A673 (cell line): ENCODE data around the gene INPPL1. TPM values are rescaled to one million over a fixed set of nuclear protein-coding genes. Genes with fewer than 3 reads are reported as not detected.

ENCODE experiments used
- BruUV-seq: library from RNA; stranded (reverse); fragments of 400-500 nt; replicated peaks from 2 replicates; lab custom pipeline; 2021; lab: Mats Ljungman, UMichigan
- CTCF ChIA-PET: fragments of 300-600 bp; sonication (Branson Sonifier 250); formaldehyde crosslinking; loops from one replicate; lab custom pipeline; 2022; ENCODE audit warnings: antibody characterized with exemption; lab: Charles Lee
- POLR2A ChIA-PET: fragments of 300-600 bp; sonication (Branson Sonifier 250); formaldehyde crosslinking; loops from one replicate; lab custom pipeline; 2022; ENCODE audit warnings: antibody characterized with exemption; ENCODE audit not compliant: low non-redundant PET; lab: Charles Lee
- DNase-seq: peaks from one replicate; pipeline ENCODE4 v3.0.0-alpha.2; 2015; ENCODE audit warnings: low spot score
- H3K27ac ChIP-seq: fragments of 200-600 bp; sonication (generic); 2 replicates; pipeline ENCODE4 v1.5.1; 2016; ENCODE audit warnings: mixed run types, low read depth, mild to moderate bottlenecking, mixed read lengths, antibody characterized with exemption, low read length; ENCODE audit not compliant: poor library complexity, severe bottlenecking
- H3K27me3 ChIP-seq: fragments of 200-600 bp; sonication (generic); replicated peaks from 2 replicates; pipeline ENCODE4 v1.6.1; 2017; ENCODE audit warnings: mixed run types, low read depth, mild to moderate bottlenecking, mixed read lengths, antibody characterized with exemption, low read length; ENCODE audit not compliant: insufficient read depth, poor library complexity
- H3K36me3 ChIP-seq: fragments of 200-600 bp; sonication (generic); 2 replicates; pipeline ENCODE4 v1.6.1; 2016; ENCODE audit warnings: mixed run types, mild to moderate bottlenecking, mixed read lengths, antibody characterized with exemption, low read length; ENCODE audit not compliant: insufficient read depth, poor library complexity, severe bottlenecking
- H3K4me1 ChIP-seq: fragments of 200-600 bp; sonication (generic); 2 replicates; pipeline ENCODE4 v1.6.1; 2017; ENCODE audit warnings: mixed run types, mild to moderate bottlenecking, mixed read lengths, antibody characterized with exemption, low read length; ENCODE audit not compliant: insufficient read depth, poor library complexity, severe bottlenecking
- H3K4me3 ChIP-seq: fragments of 200-600 bp; sonication (generic); 2 replicates; pipeline ENCODE4 v1.5.1; 2016; ENCODE audit warnings: low read depth, mixed run types, mild to moderate bottlenecking, mixed read lengths, low read length; ENCODE audit not compliant: poor library complexity, severe bottlenecking
- H3K9me3 ChIP-seq: fragments of 200-600 bp; sonication (generic); 2 replicates; pipeline ENCODE4 v1.6.1; 2016; ENCODE audit warnings: mixed run types, low read depth, mild to moderate bottlenecking, mixed read lengths, antibody characterized with exemption, low read length; ENCODE audit not compliant: poor library complexity, severe bottlenecking
- EZH2 ChIP-seq: fragments of 200-600 bp; sonication (generic); IDR thresholded peaks from 2 replicates; pipeline ENCODE4 v1.6.1; 2017; ENCODE audit warnings: borderline replicate concordance, low read depth, mild to moderate bottlenecking, mixed read lengths, antibody characterized with exemption, low read length; ENCODE audit not compliant: poor library complexity, severe bottlenecking
- intact Hi-C: fragments of 100-400 bp; cut with micrococcal nuclease; formaldehyde crosslinking; loops from one replicate; pipeline ENCODE4 v1.10.0; 2022; ENCODE audit not compliant: unreplicated experiment
- total RNA-seq: library from RNA; stranded (reverse); gene quantifications from 2 replicates; pipeline ENCODE4 v1.2.3, GENCODE V29; 2021
- TF ChIP-seq, protein P1 (sequence below): fragments of 300-800, 200-600 bp; sonication (generic); conservative IDR thresholded peaks from 2 replicates; pipeline ENCODE4 v1.5.1; 2017; ENCODE audit warnings: low read depth, mild to moderate bottlenecking, antibody characterized with exemption, low read length, moderate library complexity, mixed read lengths

Gene INPPL1
- total RNA-seq, 1 experiment from 2014 or later: 104 TPM

- ChIA-PET CTCF (no interaction called here), POLR2A (no interaction called here)
- Histone ChIP-seq H3K36me3 (no peaks in the 10 kb centered on the region), H3K27me3 (no peaks in the 10 kb centered on the region), H3K4me1 (no peaks in the 10 kb centered on the region), H3K9me3 (no peaks in the 10 kb centered on the region), H3K27ac (no peak overlapping the region), H3K4me3 (no peak overlapping the region)
- no peak for DNase-seq
- no peak for TF ChIP-seq EZH2
- TF ChIP-seq, protein P1, sequence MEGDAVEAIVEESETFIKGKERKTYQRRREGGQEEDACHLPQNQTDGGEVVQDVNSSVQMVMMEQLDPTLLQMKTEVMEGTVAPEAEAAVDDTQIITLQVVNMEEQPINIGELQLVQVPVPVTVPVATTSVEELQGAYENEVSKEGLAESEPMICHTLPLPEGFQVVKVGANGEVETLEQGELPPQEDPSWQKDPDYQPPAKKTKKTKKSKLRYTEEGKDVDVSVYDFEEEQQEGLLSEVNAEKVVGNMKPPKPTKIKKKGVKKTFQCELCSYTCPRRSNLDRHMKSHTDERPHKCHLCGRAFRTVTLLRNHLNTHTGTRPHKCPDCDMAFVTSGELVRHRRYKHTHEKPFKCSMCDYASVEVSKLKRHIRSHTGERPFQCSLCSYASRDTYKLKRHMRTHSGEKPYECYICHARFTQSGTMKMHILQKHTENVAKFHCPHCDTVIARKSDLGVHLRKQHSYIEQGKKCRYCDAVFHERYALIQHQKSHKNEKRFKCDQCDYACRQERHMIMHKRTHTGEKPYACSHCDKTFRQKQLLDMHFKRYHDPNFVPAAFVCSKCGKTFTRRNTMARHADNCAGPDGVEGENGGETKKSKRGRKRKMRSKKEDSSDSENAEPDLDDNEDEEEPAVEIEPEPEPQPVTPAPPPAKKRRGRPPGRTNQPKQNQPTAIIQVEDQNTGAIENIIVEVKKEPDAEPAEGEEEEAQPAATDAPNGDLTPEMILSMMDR: no peak
- no TSS peak for BruUV-seq
- intact Hi-C loops: no loop called here
These were observed 36.3 kb upstream of the INPPL1 start for GRCh38 chr11:72188267-72188666.

DNA sequence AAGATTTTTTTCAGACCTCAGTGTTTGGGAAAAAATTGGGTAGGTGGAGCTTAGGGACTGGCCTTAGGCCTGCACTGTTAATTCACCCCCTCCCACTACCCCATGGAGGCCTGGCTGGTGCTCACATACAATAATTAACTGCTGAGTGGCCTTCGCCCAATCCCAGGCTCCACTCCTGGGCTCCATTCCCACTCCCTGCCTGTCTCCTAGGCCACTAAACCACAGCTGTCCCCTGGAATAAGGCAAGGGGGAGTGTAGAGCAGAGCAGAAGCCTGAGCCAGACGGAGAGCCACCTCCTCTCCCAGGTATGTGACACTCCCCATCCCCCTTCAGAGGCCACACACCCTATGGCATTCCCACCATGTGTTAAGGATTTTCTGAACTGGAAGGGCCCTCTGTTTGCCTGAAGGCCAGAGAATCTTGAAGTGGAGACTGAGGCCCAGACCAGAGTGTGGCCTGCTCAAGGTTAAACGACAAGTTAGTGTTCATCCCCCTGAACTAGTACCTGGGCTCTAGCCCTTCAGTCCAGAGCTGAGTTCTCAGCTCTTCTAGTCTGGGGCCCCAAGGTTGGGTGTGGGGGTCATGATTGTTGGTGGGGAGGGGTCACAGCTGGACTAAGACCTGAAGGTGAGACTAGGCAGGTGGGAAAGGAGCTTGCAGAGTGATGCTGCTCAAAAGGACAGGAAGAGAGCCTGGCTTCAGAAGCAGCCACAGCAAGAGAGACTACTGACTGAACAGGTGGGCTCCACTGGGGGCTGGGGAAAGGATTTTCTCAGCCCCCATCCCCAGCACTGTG is 34.9 kb upstream of the INPPL1 start:
- ChIA-PET CTCF (interaction anchor here (0.6 kb wide), 2 partner anchors 164 to 418 kb away, joined by 3 read pairs; no protein-coding TSS in a partner anchor), POLR2A (no interaction called here)
- H3K27ac ChIP-seq: no peak overlapping the region
- no peaks in the 10 kb centered on the region for H3K9me3 ChIP-seq
- no peaks in the 10 kb centered on the region for H3K27me3 ChIP-seq
- no peak for TF ChIP-seq EZH2
- TF ChIP-seq, protein P1: no peak
- H3K4me1 ChIP-seq: no peaks in the 10 kb centered on the region
- intact Hi-C loops: no loop called here
- no peak overlapping the region for H3K4me3 ChIP-seq
- DNase-seq: no peak
- no peaks in the 10 kb centered on the region for H3K36me3 ChIP-seq
- no TSS peak for BruUV-seq

DNA sequence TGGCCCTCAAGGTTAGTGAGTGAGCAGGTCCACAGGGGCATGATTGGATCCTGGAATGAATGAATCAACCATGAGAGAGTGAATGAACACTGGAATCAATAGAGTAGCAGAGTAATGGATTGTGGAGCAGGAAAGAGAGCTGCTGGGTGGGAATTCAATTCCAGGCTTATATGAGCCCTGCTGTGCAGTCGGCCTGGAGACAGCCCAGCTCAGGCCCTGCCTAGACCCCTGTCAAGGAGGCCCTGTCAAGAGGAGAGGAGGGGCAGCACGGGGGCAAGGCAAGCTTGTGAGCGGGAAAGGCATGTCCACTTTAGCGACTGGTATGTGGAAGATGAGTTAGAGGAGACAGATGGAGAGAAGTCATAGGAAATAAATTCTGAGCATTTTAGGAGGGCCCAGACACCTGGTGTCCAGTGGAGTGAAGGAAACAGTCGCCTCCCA is 33.9 kb upstream of the INPPL1 start:
- Histone ChIP-seq H3K27ac (no peak overlapping the region), H3K27me3 (no peaks in the 10 kb centered on the region), H3K4me1 (no peaks in the 10 kb centered on the region), H3K36me3 (no peaks in the 10 kb centered on the region), H3K4me3 (no peak overlapping the region), H3K9me3 (no peaks in the 10 kb centered on the region)
- intact Hi-C loops: no loop called here
- no peak for TF ChIP-seq EZH2
- TF ChIP-seq, protein P1: no peak
- CTCF ChIA-PET: no interaction called here
- POLR2A ChIA-PET: interaction anchor here (0.7 kb wide), 1 partner anchor 268 kb away, joined by 3 read pairs; no protein-coding TSS in a partner anchor
- no peak for DNase-seq
- BruUV-seq: no TSS peak
